Measurements from ENCODE around the gene EIF2S2.

DNA sequence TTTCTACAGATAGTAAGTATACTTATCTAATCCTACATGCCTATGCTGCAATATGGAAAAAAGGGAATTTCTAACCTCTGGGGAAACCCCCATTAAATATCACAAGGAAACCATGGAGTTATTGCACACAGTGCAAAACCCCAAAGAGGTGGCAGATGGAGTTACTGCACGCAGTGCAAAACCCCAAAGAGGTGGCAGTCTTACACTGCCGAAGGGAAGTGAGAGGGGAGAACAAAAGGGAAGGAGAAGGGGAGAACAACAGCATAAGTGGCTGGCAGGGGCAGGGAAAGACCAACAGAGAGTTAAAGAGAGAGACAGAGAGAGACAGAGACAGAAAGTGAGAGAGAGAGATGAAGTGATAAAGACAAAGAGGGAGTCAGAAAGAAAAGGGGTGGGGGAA is 43.8 kb upstream of the EIF2S2 start:
- TF ChIP-seq ZBTB21 (CRISPR knock-in tag; IDR thresholded peaks at IDR 0.05; ENCODE audit: borderline replicate concordance) (no peak), GTF2I (CRISPR knock-in tag; conservative IDR thresholded peaks at IDR 0.05) (no peak)
- TF ChIP-seq, protein P1, sequence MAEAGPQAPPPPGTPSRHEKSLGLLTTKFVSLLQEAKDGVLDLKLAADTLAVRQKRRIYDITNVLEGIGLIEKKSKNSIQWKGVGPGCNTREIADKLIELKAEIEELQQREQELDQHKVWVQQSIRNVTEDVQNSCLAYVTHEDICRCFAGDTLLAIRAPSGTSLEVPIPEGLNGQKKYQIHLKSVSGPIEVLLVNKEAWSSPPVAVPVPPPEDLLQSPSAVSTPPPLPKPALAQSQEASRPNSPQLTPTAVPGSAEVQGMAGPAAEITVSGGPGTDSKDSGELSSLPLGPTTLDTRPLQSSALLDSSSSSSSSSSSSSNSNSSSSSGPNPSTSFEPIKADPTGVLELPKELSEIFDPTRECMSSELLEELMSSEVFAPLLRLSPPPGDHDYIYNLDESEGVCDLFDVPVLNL (CRISPR knock-in tag; IDR thresholded peaks at IDR 0.05; ENCODE audit: borderline replicate concordance, low read depth) = no peak
- TF ChIP-seq, protein P2, sequence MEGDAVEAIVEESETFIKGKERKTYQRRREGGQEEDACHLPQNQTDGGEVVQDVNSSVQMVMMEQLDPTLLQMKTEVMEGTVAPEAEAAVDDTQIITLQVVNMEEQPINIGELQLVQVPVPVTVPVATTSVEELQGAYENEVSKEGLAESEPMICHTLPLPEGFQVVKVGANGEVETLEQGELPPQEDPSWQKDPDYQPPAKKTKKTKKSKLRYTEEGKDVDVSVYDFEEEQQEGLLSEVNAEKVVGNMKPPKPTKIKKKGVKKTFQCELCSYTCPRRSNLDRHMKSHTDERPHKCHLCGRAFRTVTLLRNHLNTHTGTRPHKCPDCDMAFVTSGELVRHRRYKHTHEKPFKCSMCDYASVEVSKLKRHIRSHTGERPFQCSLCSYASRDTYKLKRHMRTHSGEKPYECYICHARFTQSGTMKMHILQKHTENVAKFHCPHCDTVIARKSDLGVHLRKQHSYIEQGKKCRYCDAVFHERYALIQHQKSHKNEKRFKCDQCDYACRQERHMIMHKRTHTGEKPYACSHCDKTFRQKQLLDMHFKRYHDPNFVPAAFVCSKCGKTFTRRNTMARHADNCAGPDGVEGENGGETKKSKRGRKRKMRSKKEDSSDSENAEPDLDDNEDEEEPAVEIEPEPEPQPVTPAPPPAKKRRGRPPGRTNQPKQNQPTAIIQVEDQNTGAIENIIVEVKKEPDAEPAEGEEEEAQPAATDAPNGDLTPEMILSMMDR (IDR thresholded peaks at IDR 0.05) = no peak

Data from WTC11 (cell line).